ENCODE measurements around the gene RAPGEF4.

RAPGEF4 gene

GRCh38 chr2:172698041-172698863 lies 37.4 kb upstream of the RAPGEF4 start:
- no peak overlapping the region for H4K91ac ChIP-seq (ENCODE audit: low read depth, low read length, poor library complexity)
- no peak overlapping the region for H3K4me3 ChIP-seq (ENCODE audit: low read length in 2 of 2)
- no peak overlapping the region for H2BK5ac ChIP-seq (ENCODE audit: low read length)
- no peaks in the 10 kb centered on the region for H3K9me3 ChIP-seq (replicated peaks in 1 of 2; ENCODE audit: control insufficient read depth in 2 of 2, insufficient read depth in 1 of 2, low read depth in 1 of 2, low read length in 2 of 2)
- no peak overlapping the region for H3K18ac ChIP-seq (ENCODE audit: low read length)
- H4K8ac ChIP-seq (ENCODE audit: low read depth, low read length) = no peak overlapping the region
- no CpG with 5 or more reads among the region's 5 CpGs for WGBS, 2 donors (ENCODE audit: extremely low coverage in 2 of 2, insufficient read length in 2 of 2, insufficient replicate concordance in 1 of 2)
- H3K4ac ChIP-seq (ENCODE audit: low read length) = no peak overlapping the region
- H3K14ac ChIP-seq (ENCODE audit: low read length) = no peak overlapping the region
- DNase-seq (ENCODE audit: low spot score) = no peak
- no peak overlapping the region for H3K23ac ChIP-seq (ENCODE audit: low read depth, low read length, poor library complexity)
- H3K36me3 ChIP-seq (replicated peaks in 1 of 2; ENCODE audit: control insufficient read depth in 2 of 2, insufficient read depth in 2 of 2, low read length in 2 of 2) = no peaks in the 10 kb centered on the region
- H3K27ac ChIP-seq (replicated peaks; ENCODE audit: low read length) = no peak overlapping the region
- H2AK5ac ChIP-seq (ENCODE audit: low read depth, low read length) = no peak overlapping the region
- H2BK15ac ChIP-seq (ENCODE audit: low read length) = no peak overlapping the region
- no peak overlapping the region for H3K4me2 ChIP-seq (ENCODE audit: insufficient read depth, low read length, poor library complexity, severe bottlenecking)
- no peak overlapping the region for H3K9ac ChIP-seq (ENCODE audit: low read depth, low read length, poor library complexity)
- no peaks in the 10 kb centered on the region for H3K27me3 ChIP-seq (ENCODE audit: control insufficient read depth in 3 of 3, insufficient read depth in 3 of 3, low read depth in 1 of 3, low read length in 3 of 3)
- H2AFZ ChIP-seq (ENCODE audit: low read length) = no peak overlapping the region
- no peak overlapping the region for H2BK12ac ChIP-seq (ENCODE audit: low read length)
- H3K79me1 ChIP-seq (ENCODE audit: low read depth, low read length) = no peaks in the 10 kb centered on the region
- no peaks in the 10 kb centered on the region for H3K4me1 ChIP-seq (ENCODE audit: control insufficient read depth in 2 of 2, insufficient read depth in 1 of 2, low read depth in 1 of 2, low read length in 2 of 2)
- no peak overlapping the region for H2BK120ac ChIP-seq (ENCODE audit: low read depth, low read length)

GRCh38 chr2:172701250-172701649 lies 34.4 kb upstream of the RAPGEF4 start:
- H2BK15ac ChIP-seq (ENCODE audit: low read length) = no peak overlapping the region
- no peak overlapping the region for H2AFZ ChIP-seq (ENCODE audit: low read length)
- H3K9me3 ChIP-seq (replicated peaks in 1 of 2; ENCODE audit: control insufficient read depth in 2 of 2, insufficient read depth in 1 of 2, low read depth in 1 of 2, low read length in 2 of 2) = no peaks in the 10 kb centered on the region
- WGBS, 2 donors (ENCODE audit: extremely low coverage in 2 of 2, insufficient read length in 2 of 2, insufficient replicate concordance in 1 of 2) = no CpG with 5 or more reads among the region's 1 CpG
- H3K4me1 ChIP-seq (ENCODE audit: control insufficient read depth in 2 of 2, insufficient read depth in 1 of 2, low read depth in 1 of 2, low read length in 2 of 2) = no peaks in the 10 kb centered on the region
- no peak overlapping the region for H3K4me3 ChIP-seq (ENCODE audit: low read length in 2 of 2)
- H2AK5ac ChIP-seq (ENCODE audit: low read depth, low read length) = no peak overlapping the region
- H4K91ac ChIP-seq (ENCODE audit: low read depth, low read length, poor library complexity) = no peak overlapping the region
- H3K18ac ChIP-seq (ENCODE audit: low read length) = no peak overlapping the region
- no peak overlapping the region for H3K14ac ChIP-seq (ENCODE audit: low read length)
- no peak overlapping the region for H3K23ac ChIP-seq (ENCODE audit: low read depth, low read length, poor library complexity)
- H3K4me2 ChIP-seq (ENCODE audit: insufficient read depth, low read length, poor library complexity, severe bottlenecking) = no peak overlapping the region
- peaks cover 0 to 4% (median 0%) of the 10 kb centered on the region in 3 experiments for H3K27me3 ChIP-seq (ENCODE audit: control insufficient read depth in 3 of 3, insufficient read depth in 3 of 3, low read depth in 1 of 3, low read length in 3 of 3)
- H2BK12ac ChIP-seq (ENCODE audit: low read length) = no peak overlapping the region
- H4K8ac ChIP-seq (ENCODE audit: low read depth, low read length) = no peak overlapping the region
- H2BK5ac ChIP-seq (ENCODE audit: low read length) = no peak overlapping the region
- no peaks in the 10 kb centered on the region for H3K36me3 ChIP-seq (replicated peaks in 1 of 2; ENCODE audit: control insufficient read depth in 2 of 2, insufficient read depth in 2 of 2, low read length in 2 of 2)
- no peak overlapping the region for H2BK120ac ChIP-seq (ENCODE audit: low read depth, low read length)
- H3K4ac ChIP-seq (ENCODE audit: low read length) = no peak overlapping the region
- DNase-seq (ENCODE audit: low spot score) = no peak
- no peak overlapping the region for H3K9ac ChIP-seq (ENCODE audit: low read depth, low read length, poor library complexity)
- no peak overlapping the region for H3K27ac ChIP-seq (replicated peaks; ENCODE audit: low read length)
- H3K79me1 ChIP-seq (ENCODE audit: low read depth, low read length) = no peaks in the 10 kb centered on the region

- H3K14ac ChIP-seq (ENCODE audit: low read length) = no peak overlapping the region
- no CpG with 5 or more reads among the region's 1 CpG for WGBS, 2 donors (ENCODE audit: extremely low coverage in 2 of 2, insufficient read length in 2 of 2, insufficient replicate concordance in 1 of 2)
- H3K18ac ChIP-seq (ENCODE audit: low read length) = no peak overlapping the region
- H3K4me1 ChIP-seq (ENCODE audit: control insufficient read depth in 2 of 2, insufficient read depth in 1 of 2, low read depth in 1 of 2, low read length in 2 of 2) = peaks cover 0 to 3% of the 10 kb centered on the region in 2 donors
- H2BK12ac ChIP-seq (ENCODE audit: low read length) = no peak overlapping the region
- no peak overlapping the region for H3K4me3 ChIP-seq (ENCODE audit: low read length in 2 of 2)
- DNase-seq (ENCODE audit: low spot score) = no peak
- H2BK5ac ChIP-seq (ENCODE audit: low read length) = no peak overlapping the region
- H3K4me2 ChIP-seq (ENCODE audit: insufficient read depth, low read length, poor library complexity, severe bottlenecking) = no peak overlapping the region
- no peaks in the 10 kb centered on the region for H3K9me3 ChIP-seq (replicated peaks in 1 of 2; ENCODE audit: control insufficient read depth in 2 of 2, insufficient read depth in 1 of 2, low read depth in 1 of 2, low read length in 2 of 2)
- no peak overlapping the region for H3K9ac ChIP-seq (ENCODE audit: low read depth, low read length, poor library complexity)
- peaks cover 0 to 4% (median 0%) of the 10 kb centered on the region in 3 experiments for H3K27me3 ChIP-seq (ENCODE audit: control insufficient read depth in 3 of 3, insufficient read depth in 3 of 3, low read depth in 1 of 3, low read length in 3 of 3)
- H3K79me1 ChIP-seq (ENCODE audit: low read depth, low read length) = no peaks in the 10 kb centered on the region
- H3K36me3 ChIP-seq (replicated peaks in 1 of 2; ENCODE audit: control insufficient read depth in 2 of 2, insufficient read depth in 2 of 2, low read length in 2 of 2) = no peaks in the 10 kb centered on the region
- H2AK5ac ChIP-seq (ENCODE audit: low read depth, low read length) = no peak overlapping the region
- H4K91ac ChIP-seq (ENCODE audit: low read depth, low read length, poor library complexity) = no peak overlapping the region
- H3K23ac ChIP-seq (ENCODE audit: low read depth, low read length, poor library complexity) = no peak overlapping the region
- H3K4ac ChIP-seq (ENCODE audit: low read length) = no peak overlapping the region
- H2AFZ ChIP-seq (ENCODE audit: low read length) = no peak overlapping the region
- no peak overlapping the region for H2BK15ac ChIP-seq (ENCODE audit: low read length)
- no peak overlapping the region for H2BK120ac ChIP-seq (ENCODE audit: low read depth, low read length)
- H3K27ac ChIP-seq (replicated peaks; ENCODE audit: low read length) = no peak overlapping the region
- no peak overlapping the region for H4K8ac ChIP-seq (ENCODE audit: low read depth, low read length)
Measured at GRCh38 chr2:172702451-172702850, 33.2 kb upstream of the RAPGEF4 start.

DNA sequence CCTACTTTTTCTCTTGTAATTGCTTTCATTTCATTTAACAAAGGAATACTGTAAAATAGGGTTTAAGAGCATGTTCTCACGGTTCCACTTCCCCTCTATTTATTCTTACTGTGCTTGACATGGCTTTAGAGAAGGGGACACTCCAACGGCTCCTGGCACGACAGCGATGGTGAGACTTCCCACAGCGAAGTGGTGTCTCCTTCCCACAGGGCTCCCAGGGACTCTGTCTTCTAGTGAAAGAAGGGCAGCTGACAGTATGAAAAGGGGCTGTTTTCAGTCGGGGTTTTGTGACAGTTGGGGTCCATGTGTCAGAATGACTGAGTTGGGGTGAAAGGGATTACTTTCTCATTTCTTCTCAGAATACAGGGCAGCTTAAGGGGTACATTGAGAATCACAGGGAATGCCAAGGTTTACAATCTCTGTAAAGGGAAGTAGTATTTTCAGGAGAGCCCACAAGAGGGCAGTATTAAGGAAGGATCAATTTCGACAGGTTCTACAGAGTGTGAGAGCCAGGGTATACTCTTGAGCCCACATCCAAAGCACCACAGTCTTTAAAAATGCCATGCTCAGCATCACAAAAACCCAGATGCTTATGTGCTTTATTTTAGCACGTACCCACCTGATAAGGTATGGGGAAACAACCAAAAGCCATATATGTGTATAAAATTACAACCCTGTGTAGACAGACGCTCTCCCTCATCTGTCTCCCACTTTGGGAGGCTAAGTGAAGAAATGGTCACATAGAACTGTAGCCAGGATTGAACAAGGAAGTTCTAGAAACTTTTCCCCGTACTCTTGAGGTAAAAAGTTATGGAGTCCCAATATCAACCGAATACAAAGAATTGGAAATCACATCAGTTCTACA lies 31.3 kb upstream of the RAPGEF4 start:
- Histone ChIP-seq H2AK5ac (ENCODE audit: low read depth, low read length) (no peak overlapping the region), H3K4ac (ENCODE audit: low read length) (no peak overlapping the region), H2AFZ (ENCODE audit: low read length) (no peak overlapping the region), H3K23ac (ENCODE audit: low read depth, low read length, poor library complexity) (no peak overlapping the region), H4K8ac (ENCODE audit: low read depth, low read length) (no peak overlapping the region), H3K27ac (replicated peaks; ENCODE audit: low read length) (no peak overlapping the region), H2BK15ac (ENCODE audit: low read length) (no peak overlapping the region), H3K9me3 (replicated peaks in 1 of 2; ENCODE audit: control insufficient read depth in 2 of 2, insufficient read depth in 1 of 2, low read depth in 1 of 2, low read length in 2 of 2) (no peaks in the 10 kb centered on the region), H3K4me2 (ENCODE audit: insufficient read depth, low read length, poor library complexity, severe bottlenecking) (no peak overlapping the region), H3K4me1 (ENCODE audit: control insufficient read depth in 2 of 2, insufficient read depth in 1 of 2, low read depth in 1 of 2, low read length in 2 of 2) (peaks cover 0 to 3% of the 10 kb centered on the region in 2 donors), H3K79me1 (ENCODE audit: low read depth, low read length) (no peaks in the 10 kb centered on the region), H3K14ac (ENCODE audit: low read length) (no peak overlapping the region), H2BK5ac (ENCODE audit: low read length) (no peak overlapping the region), H3K9ac (ENCODE audit: low read depth, low read length, poor library complexity) (no peak overlapping the region), H3K27me3 (ENCODE audit: control insufficient read depth in 3 of 3, insufficient read depth in 3 of 3, low read depth in 1 of 3, low read length in 3 of 3) (peaks cover 0 to 4% (median 0%) of the 10 kb centered on the region in 3 experiments), H3K18ac (ENCODE audit: low read length) (no peak overlapping the region), H4K91ac (ENCODE audit: low read depth, low read length, poor library complexity) (no peak overlapping the region), H2BK120ac (ENCODE audit: low read depth, low read length) (no peak overlapping the region), H2BK12ac (ENCODE audit: low read length) (no peak overlapping the region), H3K4me3 (ENCODE audit: low read length in 2 of 2) (no peak overlapping the region), H3K36me3 (replicated peaks in 1 of 2; ENCODE audit: control insufficient read depth in 2 of 2, insufficient read depth in 2 of 2, low read length in 2 of 2) (no peaks in the 10 kb centered on the region)
- WGBS, 2 donors (ENCODE audit: extremely low coverage in 2 of 2, insufficient read length in 2 of 2, insufficient replicate concordance in 1 of 2) = no CpG with 5 or more reads among the region's 11 CpGs
- DNase-seq (ENCODE audit: low spot score) = peak; percentile 18
